Epithelial cell of proximal tubule (primary cell): ENCODE measurements around the gene PARD3B. TPM values are rescaled to one million over a fixed set of nuclear protein-coding genes. Genes with fewer than 3 reads are reported as not detected.

ENCODE experiments used
- DNase-seq: peaks from one replicate; pipeline ENCODE4 v3.0.0-alpha.2; 2011; ENCODE audit warnings: low read depth
- H3K4me3 ChIP-seq: 2 replicates; pipeline ENCODE4 v1.5.1; 2011; ENCODE audit warnings: low read depth, mild to moderate bottlenecking, low read length
- total RNA-seq: library from RNA; depleted of rRNA; stranded (reverse); fragments of >200 nt; gene quantifications from 2 replicates; pipeline ENCODE4 v1.2.3, GENCODE V29; 2015
- TF ChIP-seq, protein P1 (sequence below): conservative IDR thresholded peaks from 2 replicates; pipeline ENCODE4 v1.5.1; 2012; ENCODE audit warnings: low read depth, mild to moderate bottlenecking, low read length

Gene PARD3B
- total RNA-seq, 1 donor from 2014 or later = 3.6 TPM

DNA sequence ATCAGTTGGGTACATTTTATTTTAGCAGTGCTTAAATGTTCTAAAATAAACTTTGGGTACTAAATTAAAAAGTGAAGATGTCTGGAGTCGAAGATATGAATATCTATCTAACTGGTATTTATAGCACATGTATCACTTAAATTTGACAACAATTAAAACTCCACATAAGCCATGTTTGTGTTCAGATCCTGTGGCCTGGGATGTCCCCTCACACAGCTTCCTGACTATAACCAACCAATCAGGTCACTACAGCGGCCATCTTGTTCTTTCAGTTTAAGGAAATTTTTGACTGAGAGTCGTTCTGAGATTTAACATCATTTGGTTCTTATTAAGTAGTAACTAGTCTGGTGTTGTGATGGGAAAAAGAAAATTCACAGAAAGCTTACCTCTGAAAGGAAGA, 966.4 kb downstream of the PARD3B start:
- no peak overlapping the region for H3K4me3 ChIP-seq
- DNase-seq = no peak
- TF ChIP-seq, protein P1, sequence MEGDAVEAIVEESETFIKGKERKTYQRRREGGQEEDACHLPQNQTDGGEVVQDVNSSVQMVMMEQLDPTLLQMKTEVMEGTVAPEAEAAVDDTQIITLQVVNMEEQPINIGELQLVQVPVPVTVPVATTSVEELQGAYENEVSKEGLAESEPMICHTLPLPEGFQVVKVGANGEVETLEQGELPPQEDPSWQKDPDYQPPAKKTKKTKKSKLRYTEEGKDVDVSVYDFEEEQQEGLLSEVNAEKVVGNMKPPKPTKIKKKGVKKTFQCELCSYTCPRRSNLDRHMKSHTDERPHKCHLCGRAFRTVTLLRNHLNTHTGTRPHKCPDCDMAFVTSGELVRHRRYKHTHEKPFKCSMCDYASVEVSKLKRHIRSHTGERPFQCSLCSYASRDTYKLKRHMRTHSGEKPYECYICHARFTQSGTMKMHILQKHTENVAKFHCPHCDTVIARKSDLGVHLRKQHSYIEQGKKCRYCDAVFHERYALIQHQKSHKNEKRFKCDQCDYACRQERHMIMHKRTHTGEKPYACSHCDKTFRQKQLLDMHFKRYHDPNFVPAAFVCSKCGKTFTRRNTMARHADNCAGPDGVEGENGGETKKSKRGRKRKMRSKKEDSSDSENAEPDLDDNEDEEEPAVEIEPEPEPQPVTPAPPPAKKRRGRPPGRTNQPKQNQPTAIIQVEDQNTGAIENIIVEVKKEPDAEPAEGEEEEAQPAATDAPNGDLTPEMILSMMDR = no peak

DNA sequence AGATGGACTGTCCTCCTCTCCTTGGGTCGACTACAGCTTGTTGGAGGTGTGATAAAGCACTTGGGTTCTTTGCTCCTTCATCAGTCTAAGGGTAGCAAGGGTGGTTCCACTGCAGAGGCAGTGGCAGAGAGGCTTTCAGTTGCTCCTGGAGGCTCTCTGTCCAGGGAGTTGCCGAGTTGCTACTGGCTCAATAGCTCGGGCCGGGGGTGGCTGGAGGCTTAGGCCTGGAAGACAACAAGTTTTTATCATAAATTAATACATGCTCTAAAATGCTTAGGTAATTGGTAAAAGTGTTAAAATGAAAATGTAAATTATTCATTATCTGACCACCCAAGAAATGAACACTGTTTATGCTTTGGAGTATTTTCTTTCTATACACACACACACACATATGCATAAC, 975.0 kb downstream of the PARD3B start:
- DNase-seq = no peak
- TF ChIP-seq, protein P1 = no peak
- no peak overlapping the region for H3K4me3 ChIP-seq

DNA sequence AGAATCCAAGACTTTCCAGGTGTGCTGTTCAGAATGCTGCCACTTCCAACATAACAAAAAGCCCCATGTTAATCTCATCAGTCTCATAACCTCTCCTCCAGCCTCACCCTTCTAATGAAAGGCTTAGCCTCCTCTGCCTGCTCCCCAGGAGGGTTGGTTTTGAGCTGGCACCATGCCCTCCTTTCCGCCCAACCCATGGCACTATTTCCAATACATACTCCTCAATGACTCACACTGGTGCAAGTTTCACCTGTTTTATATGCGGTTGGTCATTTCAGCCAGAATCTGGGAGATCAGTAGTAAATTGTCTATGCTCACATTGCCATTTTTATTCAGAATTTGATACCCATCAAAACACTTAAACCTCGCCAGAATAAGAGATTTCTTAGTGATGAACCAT, 979.4 kb downstream of the PARD3B start:
- TF ChIP-seq, protein P1 = no peak
- no peak for DNase-seq
- H3K4me3 ChIP-seq = no peak overlapping the region

DNA sequence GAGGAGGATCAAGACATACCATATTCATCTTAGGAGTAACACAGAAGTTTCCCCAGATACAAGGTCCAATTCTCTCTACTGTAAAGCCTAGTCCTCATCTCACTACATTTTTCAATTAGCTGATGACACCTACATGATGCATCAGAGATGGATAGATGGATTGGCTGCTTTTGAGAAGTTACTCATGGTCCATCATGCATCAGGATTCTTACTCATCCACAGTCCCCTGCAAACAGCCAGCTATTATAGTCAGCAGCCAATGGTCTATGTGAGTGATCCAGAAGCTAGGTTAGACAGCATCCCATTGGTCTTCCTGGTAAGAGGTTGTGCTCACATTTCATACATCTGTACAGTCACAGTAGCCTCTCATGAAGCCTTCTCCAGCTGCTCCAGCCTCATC, 982.5 kb downstream of the PARD3B start:
- TF ChIP-seq, protein P1 = no peak
- DNase-seq = no peak
- H3K4me3 ChIP-seq = no peak overlapping the region

DNA sequence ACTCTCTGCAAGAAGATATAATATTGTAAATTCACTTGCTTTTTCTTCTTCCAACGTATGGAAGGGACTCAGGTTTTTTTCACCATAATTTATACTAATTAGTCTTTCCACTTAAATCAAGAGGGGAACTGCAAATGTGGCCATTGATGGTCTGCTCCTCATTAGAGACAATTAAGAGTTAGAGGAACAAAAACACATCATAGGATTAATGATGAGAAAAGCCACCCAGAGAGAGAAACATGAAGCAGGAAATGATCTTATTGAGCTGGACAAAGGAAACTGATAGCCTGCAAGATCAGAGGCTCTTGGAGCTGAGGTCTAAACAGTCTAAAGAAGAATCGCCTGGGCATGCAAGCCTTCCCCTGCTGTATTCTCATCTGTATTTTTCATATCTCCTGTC, 985.8 kb downstream of the PARD3B start:
- no peak overlapping the region for H3K4me3 ChIP-seq
- DNase-seq = no peak
- TF ChIP-seq, protein P1 = no peak

- TF ChIP-seq, protein P1 = no peak
- no peak overlapping the region for H3K4me3 ChIP-seq
- no peak for DNase-seq
Observed at GRCh38 chr2:205531489-205532148, 986.3 kb downstream of the PARD3B start.

GRCh38 chr2:205535001-205535400, 989.7 kb downstream of the PARD3B start:
- TF ChIP-seq, protein P1 = no peak
- no peak for DNase-seq
- H3K4me3 ChIP-seq = no peak overlapping the region
